Stimulated activated CD8-positive, alpha-beta memory T cell treated with anti-CD3 and anti-CD28 coated beads, Interleukin-15, amount 100 ng/mL, for 24 hours (primary cell): ENCODE results near the gene IPO13.

Source experiments
- DNase-seq: peaks from one replicate; pipeline ENCODE4 v3.0.0-alpha.2; 2020; ENCODE audit warnings: low read depth

The IPO13 gene

GRCh38 chr1:43930168-43930948 lies 16.4 kb upstream of the IPO13 start:
- DNase-seq: no peak

GRCh38 chr1:43930949-43931275 lies 15.8 kb upstream of the IPO13 start:
- no peak for DNase-seq

- no peak for DNase-seq
Observed at GRCh38 chr1:43931711-43932660, 14.8 kb upstream of the IPO13 start.

GRCh38 chr1:43932786-43933385 lies 13.9 kb upstream of the IPO13 start:
- no peak for DNase-seq

GRCh38 chr1:43933386-43934100 lies 13.2 kb upstream of the IPO13 start, which contains the start of gene ARTN:
Gene ARTN (plus strand): TSS chr1:43933801. CDS start chr1:43935657, 1,856 bp downstream.
- DNase-seq: no peak

GRCh38 chr1:43934101-43934985 lies 12.4 kb upstream of the IPO13 start:
- no peak for DNase-seq

GRCh38 chr1:43934986-43935324 lies 11.8 kb upstream of the IPO13 start:
- no peak for DNase-seq

- DNase-seq: no peak
Observed at GRCh38 chr1:43935711-43936427, 10.9 kb upstream of the IPO13 start.

- DNase-seq: no peak
Observed at GRCh38 chr1:43936431-43937151, 10.2 kb upstream of the IPO13 start.

GRCh38 chr1:43937179-43937865 lies 9.4 kb upstream of the IPO13 start:
- DNase-seq: no peak

GRCh38 chr1:43938383-43938782 lies 8.4 kb upstream of the IPO13 start:
- no peak for DNase-seq

GRCh38 chr1:43938892-43939587 lies 7.7 kb upstream of the IPO13 start:
- no peak for DNase-seq

- no peak for DNase-seq
Observed at GRCh38 chr1:43942411-43942810, 4.3 kb upstream of the IPO13 start.

GRCh38 chr1:43944860-43945259 lies 1.9 kb upstream of the IPO13 start:
- DNase-seq: no peak

GRCh38 chr1:43945674-43946235 lies 995 bp upstream of the IPO13 start:
- DNase-seq: no peak

GRCh38 chr1:43947061-43947873 lies 517 bp downstream of the IPO13 start:
- DNase-seq: no peak

GRCh38 chr1:43947874-43948437 lies 1.2 kb downstream of the IPO13 start:
- DNase-seq: no peak
